ENCODE results near the gene UAP1L1. TPM values are rescaled to one million over a fixed set of nuclear protein-coding genes. Genes with fewer than 3 reads are reported as not detected.
"Not testable (repeated sequence)": the region's sequence is repeated elsewhere in the genome, so short reads cannot be mapped to it uniquely, and the experiment has no call there.

The UAP1L1 gene
- polyA plus RNA-seq, 1 donor (not counting 4 experiments of a cell fraction or from before 2014, with no cell fraction given): 2.7 TPM

DNA sequence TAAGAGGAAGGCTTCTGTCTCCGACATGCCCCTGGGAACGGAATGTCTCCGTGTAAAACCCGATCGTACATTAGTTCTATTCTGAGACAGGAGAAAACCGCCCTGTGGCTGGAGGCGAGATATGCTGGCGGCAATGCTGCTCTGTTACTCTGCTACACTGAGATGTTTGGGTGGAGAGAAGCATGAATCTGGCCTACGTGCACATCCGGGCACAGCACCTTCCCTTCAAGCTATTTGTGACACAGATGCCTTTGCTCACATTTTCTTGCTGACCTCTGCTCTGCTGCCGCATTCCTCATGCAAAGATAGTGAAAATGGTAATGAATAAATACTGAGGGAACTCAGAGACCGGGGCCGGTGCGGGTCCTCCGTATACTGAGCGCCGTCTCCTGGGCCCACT, 39.4 kb downstream of the UAP1L1 start:
- H3K9me3 ChIP-seq (ENCODE audit: control insufficient read depth, low read depth, low read length): no peaks in the 10 kb centered on the region
- no peak overlapping the region for H2AFZ ChIP-seq (ENCODE audit: control insufficient read depth, low read length)
- H3K79me2 ChIP-seq (ENCODE audit: control insufficient read depth, insufficient read depth, low read length): no peaks in the 10 kb centered on the region
- no peak for DNase-seq (ENCODE audit: low read depth, low spot score)
- TF ChIP-seq EZH2 (IDR thresholded peaks at IDR 0.05; ENCODE audit: low read length): no peak
- TF ChIP-seq CTCF (optimal IDR thresholded peaks at IDR 0.05 in 1 of 3, IDR thresholded peaks at IDR 0.05 in 1 of 3, conservative IDR thresholded peaks at IDR 0.05 in 1 of 3; ENCODE audit: extremely low read depth in 1 of 3, insufficient read depth in 2 of 3, low read length in 3 of 3): no peak
- no peaks in the 10 kb centered on the region for H4K20me1 ChIP-seq (ENCODE audit: control insufficient read depth, extremely low read depth, insufficient read depth, low read length)
- dilution Hi-C loops (cut with MboI; ENCODE audit: extremely low pct_ligation_motif_present, low sequenced_read_pairs): no loop called here
- H3K4me3 ChIP-seq (ENCODE audit: control insufficient read depth in 2 of 3, extremely low read depth in 1 of 3, insufficient read depth in 2 of 3, low read depth in 1 of 3, low read length in 3 of 3): no peak overlapping the region
- no peak overlapping the region for H3K4me2 ChIP-seq (ENCODE audit: control insufficient read depth, extremely low read depth, insufficient read depth, low read depth, low read length)
- H3K4me1 ChIP-seq (ENCODE audit: control insufficient read depth, extremely low read depth, insufficient read depth, low read length): no peaks in the 10 kb centered on the region
- H3K27me3 ChIP-seq (ENCODE audit: control insufficient read depth, extremely low read depth, insufficient read depth, low read length): peaks cover 7% of the 10 kb centered on the region
- no peak overlapping the region for H3K9ac ChIP-seq (ENCODE audit: control insufficient read depth, extremely low read depth, insufficient read depth, low read length)
- no peak for FAIRE-seq
- H3K9me1 ChIP-seq (ENCODE audit: control insufficient read depth, extremely low read depth, insufficient read depth, low read length): no peaks in the 10 kb centered on the region
- no peak overlapping the region for H3K27ac ChIP-seq (ENCODE audit: control insufficient read depth, insufficient read depth, low read length)
- H3K36me3 ChIP-seq (ENCODE audit: control insufficient read depth in 2 of 2, extremely low read depth in 1 of 2, insufficient read depth in 2 of 2, low read length in 2 of 2): no peaks in the 10 kb centered on the region

GRCh38 chr9:137117269-137117731, 40.0 kb downstream of the UAP1L1 start:
- H3K27ac ChIP-seq (ENCODE audit: control insufficient read depth, insufficient read depth, low read length): no peak overlapping the region
- H4K20me1 ChIP-seq (ENCODE audit: control insufficient read depth, extremely low read depth, insufficient read depth, low read length): no peaks in the 10 kb centered on the region
- no peaks in the 10 kb centered on the region for H3K9me1 ChIP-seq (ENCODE audit: control insufficient read depth, extremely low read depth, insufficient read depth, low read length)
- H3K79me2 ChIP-seq (ENCODE audit: control insufficient read depth, insufficient read depth, low read length): no peaks in the 10 kb centered on the region
- DNase-seq (ENCODE audit: low read depth, low spot score) (no peak), FAIRE-seq (no peak)
- no peak overlapping the region for H3K4me2 ChIP-seq (ENCODE audit: control insufficient read depth, extremely low read depth, insufficient read depth, low read depth, low read length)
- H3K9me3 ChIP-seq (ENCODE audit: control insufficient read depth, low read depth, low read length): no peaks in the 10 kb centered on the region
- dilution Hi-C loops (cut with MboI; ENCODE audit: extremely low pct_ligation_motif_present, low sequenced_read_pairs): no loop called here
- H2AFZ ChIP-seq (ENCODE audit: control insufficient read depth, low read length): no peak overlapping the region
- TF ChIP-seq EZH2 (IDR thresholded peaks at IDR 0.05; ENCODE audit: low read length) (no peak), CTCF (optimal IDR thresholded peaks at IDR 0.05 in 1 of 3, IDR thresholded peaks at IDR 0.05 in 1 of 3, conservative IDR thresholded peaks at IDR 0.05 in 1 of 3; ENCODE audit: extremely low read depth in 1 of 3, insufficient read depth in 2 of 3, low read length in 3 of 3) (no peak)
- H3K27me3 ChIP-seq (ENCODE audit: control insufficient read depth, extremely low read depth, insufficient read depth, low read length): peaks cover 7% of the 10 kb centered on the region
- H3K4me1 ChIP-seq (ENCODE audit: control insufficient read depth, extremely low read depth, insufficient read depth, low read length): no peaks in the 10 kb centered on the region
- no peaks in the 10 kb centered on the region for H3K36me3 ChIP-seq (ENCODE audit: control insufficient read depth in 2 of 2, extremely low read depth in 1 of 2, insufficient read depth in 2 of 2, low read length in 2 of 2)
- H3K4me3 ChIP-seq (ENCODE audit: control insufficient read depth in 2 of 3, extremely low read depth in 1 of 3, insufficient read depth in 2 of 3, low read depth in 1 of 3, low read length in 3 of 3): no peak overlapping the region
- no peak overlapping the region for H3K9ac ChIP-seq (ENCODE audit: control insufficient read depth, extremely low read depth, insufficient read depth, low read length)

- H3K4me2 ChIP-seq (ENCODE audit: control insufficient read depth, extremely low read depth, insufficient read depth, low read depth, low read length); H3K4me3 ChIP-seq (ENCODE audit: control insufficient read depth in 2 of 3, extremely low read depth in 1 of 3, insufficient read depth in 2 of 3, low read depth in 1 of 3, low read length in 3 of 3); DNase-seq (ENCODE audit: low read depth, low spot score); H3K27me3 ChIP-seq (ENCODE audit: control insufficient read depth, extremely low read depth, insufficient read depth, low read length); H3K36me3 ChIP-seq (ENCODE audit: control insufficient read depth in 2 of 2, extremely low read depth in 1 of 2, insufficient read depth in 2 of 2, low read length in 2 of 2); FAIRE-seq; H3K9me1 ChIP-seq (ENCODE audit: control insufficient read depth, extremely low read depth, insufficient read depth, low read length); dilution Hi-C loops (cut with MboI; ENCODE audit: extremely low pct_ligation_motif_present, low sequenced_read_pairs); H3K9ac ChIP-seq (ENCODE audit: control insufficient read depth, extremely low read depth, insufficient read depth, low read length); H3K79me2 ChIP-seq (ENCODE audit: control insufficient read depth, insufficient read depth, low read length); H4K20me1 ChIP-seq (ENCODE audit: control insufficient read depth, extremely low read depth, insufficient read depth, low read length); H2AFZ ChIP-seq (ENCODE audit: control insufficient read depth, low read length); H3K4me1 ChIP-seq (ENCODE audit: control insufficient read depth, extremely low read depth, insufficient read depth, low read length); H3K9me3 ChIP-seq (ENCODE audit: control insufficient read depth, low read depth, low read length); H3K27ac ChIP-seq (ENCODE audit: control insufficient read depth, insufficient read depth, low read length): not testable (repeated sequence)
Measured at GRCh38 chr9:137118092-137118603, 40.8 kb downstream of the UAP1L1 start.

Measured in keratinocyte (primary cell).